ENCODE results near the gene SRGAP3.

- TF ChIP-seq CTCF (IDR thresholded peaks at IDR 0.05) (no peak), POLR2A (IDR thresholded peaks at IDR 0.05) (no peak), EP300 (IDR thresholded peaks at IDR 0.05; ENCODE audit: low read depth) (no peak), POLR2AphosphoS5 (IDR thresholded peaks at IDR 0.05) (no peak)
These were observed 23.1 kb downstream of the SRGAP3 start for GRCh38 chr3:9226326-9226725.
